ENCODE data around the gene RAB10. TPM values are rescaled to one million over a fixed set of nuclear protein-coding genes. Genes with fewer than 3 reads are reported as not detected.
"Not testable (repeated sequence)": the region's sequence is repeated elsewhere in the genome, so short reads cannot be mapped to it uniquely, and the experiment has no call there.

The RAB10 gene
- polyA plus RNA-seq, 4 donors = 39.7 to 79.3 (median 56.9) TPM

DNA sequence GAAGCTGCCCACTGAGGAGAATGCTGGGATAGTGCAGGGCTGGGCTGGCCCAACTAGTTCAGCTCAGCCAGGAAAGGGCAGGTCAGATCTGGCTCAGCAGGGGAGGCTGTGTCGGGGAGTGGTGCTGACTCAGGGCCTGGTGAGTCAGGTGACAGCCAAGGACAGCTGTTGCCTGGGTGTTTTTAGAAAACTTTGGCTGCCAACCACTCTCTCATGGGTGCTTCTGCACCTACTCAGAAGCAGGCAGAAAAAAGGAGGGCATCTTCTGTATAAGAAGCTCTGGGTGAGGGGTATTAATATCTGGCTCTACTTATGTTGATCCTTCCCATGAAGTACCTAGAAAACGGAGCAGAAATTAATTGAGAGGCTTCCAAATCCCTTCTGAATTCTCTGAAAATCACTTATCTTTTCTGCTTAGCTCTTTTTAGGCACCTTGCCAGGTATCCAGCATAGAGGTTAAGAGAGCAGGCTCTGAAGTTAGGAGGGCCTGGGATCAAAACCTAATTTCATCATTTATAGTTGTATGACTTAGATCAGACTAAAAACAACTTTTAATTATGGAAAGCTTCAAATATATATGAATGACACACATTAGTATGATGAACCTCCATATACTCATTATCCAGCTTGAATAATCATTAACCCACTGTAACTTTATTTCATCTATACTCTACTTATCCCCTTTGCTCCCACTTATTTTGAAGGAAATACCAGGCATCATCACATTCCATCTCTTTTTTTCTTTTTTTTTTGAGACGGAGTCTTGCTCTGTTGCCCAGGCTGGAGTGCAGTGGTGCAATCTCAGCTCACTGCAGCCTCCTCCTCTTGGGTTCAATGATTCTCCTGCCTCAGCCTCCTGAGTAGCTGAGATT lies 15.5 kb upstream of the RAB10 start:
- no peaks in the 10 kb centered on the region for H3K36me3 ChIP-seq (ENCODE audit: control insufficient read depth in 3 of 3, insufficient read depth in 2 of 3, low read depth in 1 of 3, low read length in 3 of 3)
- H3K4me1 ChIP-seq (ENCODE audit: control insufficient read depth in 3 of 3, insufficient read depth in 2 of 3, low read depth in 1 of 3, low read length in 2 of 3) = peaks cover 0 to 26% (median 3%) of the 10 kb centered on the region in 3 donors
- no peaks in the 10 kb centered on the region for H3K9me3 ChIP-seq (ENCODE audit: control insufficient read depth in 2 of 2, insufficient read depth in 1 of 2, low read depth in 1 of 2, low read length in 1 of 2)
- H3K27me3 ChIP-seq (ENCODE audit: control insufficient read depth in 3 of 3, insufficient read depth in 3 of 3, low read length in 3 of 3) = no peaks in the 10 kb centered on the region
- H3K27ac ChIP-seq (ENCODE audit: low read depth in 1 of 3, low read length in 2 of 3) = peak overlapping the region in 2 of 3 donors; percentile 60 to 89
- FAIRE-seq = no peak
- peak; percentile 88 to 90 for DNase-seq
- H3K4me3 ChIP-seq (ENCODE audit: low read depth in 1 of 3, low read length in 3 of 3) = no peak overlapping the region
- 16 to 38% (median 33%) methylated on average over 3 of the region's 3 CpGs for WGBS, 3 donors

- peak overlapping the region in 1 of 3 donors; percentile 25 for H3K27ac ChIP-seq (ENCODE audit: low read depth in 1 of 3, low read length in 2 of 3)
- DNase-seq (peak in 1 of 2 donors; percentile 77), FAIRE-seq (no peak)
- H3K4me1 ChIP-seq (ENCODE audit: control insufficient read depth in 3 of 3, insufficient read depth in 2 of 3, low read depth in 1 of 3, low read length in 2 of 3) = peaks cover 0 to 26% (median 3%) of the 10 kb centered on the region in 3 donors
- H3K4me3 ChIP-seq (ENCODE audit: low read depth in 1 of 3, low read length in 3 of 3) = no peak overlapping the region
- whole genome bisulfite sequencing, 3 donors = 42 to 57% (median 47%) methylated on average over 4 of the region's 4 CpGs
- no peaks in the 10 kb centered on the region for H3K36me3 ChIP-seq (ENCODE audit: control insufficient read depth in 3 of 3, insufficient read depth in 2 of 3, low read depth in 1 of 3, low read length in 3 of 3)
- H3K27me3 ChIP-seq (ENCODE audit: control insufficient read depth in 3 of 3, insufficient read depth in 3 of 3, low read length in 3 of 3) = no peaks in the 10 kb centered on the region
- no peaks in the 10 kb centered on the region for H3K9me3 ChIP-seq (ENCODE audit: control insufficient read depth in 2 of 2, insufficient read depth in 1 of 2, low read depth in 1 of 2, low read length in 1 of 2)
These were observed 13.6 kb upstream of the RAB10 start for GRCh38 chr2:26020231-26020640.

DNA sequence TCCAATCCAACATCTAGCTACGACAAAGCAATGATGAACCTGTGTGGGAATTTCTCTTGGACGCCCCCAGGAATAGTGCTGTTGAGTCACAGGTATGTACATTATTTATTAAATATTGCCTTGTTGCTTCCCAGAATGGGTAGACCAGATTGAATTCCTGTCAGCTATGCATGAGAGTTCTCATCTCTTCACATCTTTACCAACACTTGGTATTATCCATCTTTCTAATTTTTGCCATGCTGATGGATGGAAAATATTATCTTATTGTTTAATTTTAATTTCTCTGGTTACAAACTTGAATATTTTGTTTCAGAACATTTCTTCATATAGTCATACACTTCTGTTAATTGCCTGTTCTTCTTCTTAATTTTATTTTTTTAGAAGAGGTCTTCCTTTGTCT lies 9.6 kb upstream of the RAB10 start:
- no peak for FAIRE-seq
- no peak overlapping the region for H3K4me3 ChIP-seq (ENCODE audit: low read depth in 1 of 3, low read length in 3 of 3)

DNA sequence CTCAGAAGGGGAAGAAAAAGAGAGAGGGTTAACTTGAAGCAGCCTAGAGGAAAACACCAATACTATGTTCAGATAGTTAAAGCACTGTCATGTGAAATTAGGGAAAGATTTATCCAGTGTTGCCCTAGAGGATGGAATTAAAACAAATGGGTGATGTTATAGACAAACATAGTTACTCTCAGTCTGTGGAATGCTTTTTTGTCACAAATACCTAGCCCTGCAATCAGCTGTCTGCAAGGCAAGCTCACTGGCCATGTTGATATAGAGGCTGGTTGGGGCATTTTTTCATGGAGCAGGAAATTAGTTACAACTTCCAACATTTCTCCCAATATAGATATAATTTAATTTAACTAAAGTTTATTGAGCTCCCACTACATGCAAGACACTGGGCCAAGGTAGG lies 8.4 kb upstream of the RAB10 start:
- H3K4me3 ChIP-seq (ENCODE audit: low read depth in 1 of 3, low read length in 3 of 3) = no peak overlapping the region
- H3K27me3 ChIP-seq (ENCODE audit: control insufficient read depth in 3 of 3, insufficient read depth in 3 of 3, low read length in 3 of 3) = no peaks in the 10 kb centered on the region
- DNase-seq = no peak
- peaks cover 0 to 2% (median 0%) of the 10 kb centered on the region in 3 donors for H3K4me1 ChIP-seq (ENCODE audit: control insufficient read depth in 3 of 3, insufficient read depth in 2 of 3, low read depth in 1 of 3, low read length in 2 of 3)
- H3K36me3 ChIP-seq (ENCODE audit: control insufficient read depth in 3 of 3, insufficient read depth in 2 of 3, low read depth in 1 of 3, low read length in 3 of 3) = no peaks in the 10 kb centered on the region
- H3K27ac ChIP-seq (ENCODE audit: low read depth in 1 of 3, low read length in 2 of 3) = no peak overlapping the region
- H3K9me3 ChIP-seq (ENCODE audit: control insufficient read depth in 2 of 2, insufficient read depth in 1 of 2, low read depth in 1 of 2, low read length in 1 of 2) = no peaks in the 10 kb centered on the region
- no peak for FAIRE-seq

More for the DNA sequence above, 9.6 kb upstream of the RAB10 start:
- no peaks in the 10 kb centered on the region for H3K36me3 ChIP-seq (ENCODE audit: control insufficient read depth in 3 of 3, insufficient read depth in 2 of 3, low read depth in 1 of 3, low read length in 3 of 3)
- 92 to 93% (median 92%) methylated on average over 2 of the region's 2 CpGs for WGBS, 3 donors
- H3K27me3 ChIP-seq (ENCODE audit: control insufficient read depth in 3 of 3, insufficient read depth in 3 of 3, low read length in 3 of 3) = no peaks in the 10 kb centered on the region
- no peak overlapping the region for H3K27ac ChIP-seq (ENCODE audit: low read depth in 1 of 3, low read length in 2 of 3)
- DNase-seq = no peak
- H3K9me3 ChIP-seq (ENCODE audit: control insufficient read depth in 2 of 2, insufficient read depth in 1 of 2, low read depth in 1 of 2, low read length in 1 of 2) = no peaks in the 10 kb centered on the region
- peaks cover 0 to 11% (median 0%) of the 10 kb centered on the region in 3 donors for H3K4me1 ChIP-seq (ENCODE audit: control insufficient read depth in 3 of 3, insufficient read depth in 2 of 3, low read depth in 1 of 3, low read length in 2 of 3)

DNA sequence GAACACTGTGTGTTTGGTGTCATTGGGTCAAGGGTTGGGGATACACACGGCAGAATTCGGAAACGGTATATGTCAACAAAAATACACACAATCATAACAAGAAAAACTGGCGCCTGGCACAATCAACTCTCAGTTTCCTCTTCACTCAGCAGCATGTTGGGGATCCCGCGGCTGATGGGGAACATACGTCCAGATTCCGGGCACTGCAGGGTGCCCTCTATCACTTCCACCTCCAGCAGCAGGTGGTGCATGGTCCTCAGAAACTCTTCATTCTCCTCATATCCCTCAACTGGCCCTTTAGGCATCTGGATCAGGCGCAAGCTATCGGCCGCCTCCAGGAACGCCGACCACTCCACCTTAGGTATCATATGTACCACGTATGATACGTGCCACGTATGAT lies 5.8 kb upstream of the RAB10 start:
- not testable (repeated sequence) for FAIRE-seq

GRCh38 chr2:26032586-26033269 lies 1.2 kb upstream of the RAB10 start:
- H3K4me3 ChIP-seq (ENCODE audit: low read depth in 1 of 3, low read length in 3 of 3) = peak overlapping the region; percentile 37 to 96 (median 95)
- H3K27me3 ChIP-seq (ENCODE audit: control insufficient read depth in 3 of 3, insufficient read depth in 3 of 3, low read length in 3 of 3); H3K4me1 ChIP-seq (ENCODE audit: control insufficient read depth in 3 of 3, insufficient read depth in 2 of 3, low read depth in 1 of 3, low read length in 2 of 3); H3K9me3 ChIP-seq (ENCODE audit: control insufficient read depth in 2 of 2, insufficient read depth in 1 of 2, low read depth in 1 of 2, low read length in 1 of 2); FAIRE-seq; H3K36me3 ChIP-seq (ENCODE audit: control insufficient read depth in 3 of 3, insufficient read depth in 2 of 3, low read depth in 1 of 3, low read length in 3 of 3); DNase-seq: not testable (repeated sequence)
- H3K27ac ChIP-seq (ENCODE audit: low read depth in 1 of 3, low read length in 2 of 3) = peak overlapping the region; percentile 98 to 100 (median 99)
- 14 to 25% (median 18%) methylated on average over 23 to 24 of the region's 24 CpGs for WGBS, 3 donors

More for the DNA sequence above, 5.8 kb upstream of the RAB10 start:
- not testable (repeated sequence) for H3K27me3 ChIP-seq (ENCODE audit: control insufficient read depth in 3 of 3, insufficient read depth in 3 of 3, low read length in 3 of 3); H3K36me3 ChIP-seq (ENCODE audit: control insufficient read depth in 3 of 3, insufficient read depth in 2 of 3, low read depth in 1 of 3, low read length in 3 of 3); H3K27ac ChIP-seq (ENCODE audit: low read depth in 1 of 3, low read length in 2 of 3); H3K4me3 ChIP-seq (ENCODE audit: low read depth in 1 of 3, low read length in 3 of 3); DNase-seq; H3K9me3 ChIP-seq (ENCODE audit: control insufficient read depth in 2 of 2, insufficient read depth in 1 of 2, low read depth in 1 of 2, low read length in 1 of 2); H3K4me1 ChIP-seq (ENCODE audit: control insufficient read depth in 3 of 3, insufficient read depth in 2 of 3, low read depth in 1 of 3, low read length in 2 of 3)
- WGBS, 3 donors = 92 to 93% (median 93%) methylated on average over 16 of the region's 16 CpGs

GRCh38 chr2:26033270-26033817 lies 540 bp upstream of the RAB10 start:
- peak overlapping the region; percentile 37 to 96 (median 95) for H3K4me3 ChIP-seq (ENCODE audit: low read depth in 1 of 3, low read length in 3 of 3)
- WGBS, 3 donors = 0% methylated on average over 31 to 38 of the region's 38 CpGs
- H3K36me3 ChIP-seq (ENCODE audit: control insufficient read depth in 3 of 3, insufficient read depth in 2 of 3, low read depth in 1 of 3, low read length in 3 of 3) = peaks cover 0 to 10% (median under 1%) of the 10 kb centered on the region in 3 donors
- FAIRE-seq (no peak), DNase-seq (peak; percentile 80 to 92)
- H3K27me3 ChIP-seq (ENCODE audit: control insufficient read depth in 3 of 3, insufficient read depth in 3 of 3, low read length in 3 of 3) = no peaks in the 10 kb centered on the region
- peaks cover 3 to 7% (median 4%) of the 10 kb centered on the region in 3 donors for H3K4me1 ChIP-seq (ENCODE audit: control insufficient read depth in 3 of 3, insufficient read depth in 2 of 3, low read depth in 1 of 3, low read length in 2 of 3)
- peak overlapping the region; percentile 98 to 100 (median 99) for H3K27ac ChIP-seq (ENCODE audit: low read depth in 1 of 3, low read length in 2 of 3)
- H3K9me3 ChIP-seq (ENCODE audit: control insufficient read depth in 2 of 2, insufficient read depth in 1 of 2, low read depth in 1 of 2, low read length in 1 of 2) = no peaks in the 10 kb centered on the region

GRCh38 chr2:26034637-26034992 lies 731 bp downstream of the RAB10 start:
- DNase-seq (peak in 1 of 2 donors; percentile 34), FAIRE-seq (no peak)
- Histone ChIP-seq H3K4me1 (ENCODE audit: control insufficient read depth in 3 of 3, insufficient read depth in 2 of 3, low read depth in 1 of 3, low read length in 2 of 3) (peaks cover 3 to 7% (median 4%) of the 10 kb centered on the region in 3 donors), H3K9me3 (ENCODE audit: control insufficient read depth in 2 of 2, insufficient read depth in 1 of 2, low read depth in 1 of 2, low read length in 1 of 2) (no peaks in the 10 kb centered on the region), H3K27me3 (ENCODE audit: control insufficient read depth in 3 of 3, insufficient read depth in 3 of 3, low read length in 3 of 3) (no peaks in the 10 kb centered on the region), H3K4me3 (ENCODE audit: low read depth in 1 of 3, low read length in 3 of 3) (peak overlapping the region; percentile 93 to 96 (median 95)), H3K27ac (ENCODE audit: low read depth in 1 of 3, low read length in 2 of 3) (peak overlapping the region; percentile 98 to 100 (median 99)), H3K36me3 (ENCODE audit: control insufficient read depth in 3 of 3, insufficient read depth in 2 of 3, low read depth in 1 of 3, low read length in 3 of 3) (peaks cover 0 to 22% (median 2%) of the 10 kb centered on the region in 3 donors)
- 0% methylated on average over 18 of the region's 18 CpGs for WGBS, 3 donors

Data from small intestine (tissue), 7 donors.